A549 treated with Hydrocortisone at 1 μM for 4 hours (cell line): Measurements from ENCODE around the gene TRAF1. TPM values are rescaled to one million over a fixed set of nuclear protein-coding genes. Genes with fewer than 3 reads are reported as not detected.

Experiments
- total RNA-seq: library from RNA; stranded (reverse); fragments of 200-300 nt; extraction: Qiagen RNA extraction; gene quantifications from 5 replicates; pipeline ENCODE4 v1.2.3, GENCODE V29; 2022

TRAF1 gene
- total RNA-seq = 1.7 to 2.7 TPM (median 2.4 TPM) in 5 replicates

GRCh38 chr9:120926397-120926928 is at the start of gene TRAF1:
TRAF1 (minus strand) TSS chr9:120926796; CDS start chr9:120926075, 721 bp downstream.

GRCh38 chr9:120876842-120877240 is 49.8 kb downstream of the TRAF1 start, which contains the start of gene PHF19:
PHF19 (minus strand) TSS chr9:120877188; CDS start chr9:120874741, 2,447 bp downstream.

Other genes with a start within 250 kb of the TRAF1 start
- 16.2 to 26.1 TPM (median 20.5 TPM) in 5 replicates for gene MEGF9, start 212.3 kb downstream of the TRAF1 start, total RNA-seq
- 36.8 to 44.4 TPM (median 38.4 TPM) in 5 replicates for gene FBXW2, start 133.4 kb downstream of the TRAF1 start, total RNA-seq
- gene PSMD5, start 83.9 kb downstream of the TRAF1 start, total RNA-seq = 28.0 to 37.7 TPM (median 29.8 TPM) in 5 replicates
- 81.6 to 138 TPM (median 121 TPM) in 5 replicates for gene PHF19, start 49.6 kb downstream of the TRAF1 start, total RNA-seq
- 11.4 to 14.2 TPM (median 12.1 TPM) in 5 replicates for gene C5, start 123.5 kb upstream of the TRAF1 start, total RNA-seq
- gene CNTRL, start 148.2 kb upstream of the TRAF1 start, total RNA-seq = 4.8 to 7.0 TPM (median 5.7 TPM) in 5 replicates